Stimulated activated CD8-positive, alpha-beta memory T cell treated with anti-CD3 and anti-CD28 coated beads, Interleukin-15, amount 100 ng/mL, for 48 hours (primary cell): ENCODE data around the gene QPCTL.

ENCODE experiments used
- DNase-seq, 2 donors: peaks; one replicate each; pipeline ENCODE4 v3.0.0-alpha.2; 2020; ENCODE audit warnings: low read depth in 2 of 2

QPCTL gene

GRCh38 chr19:45692187-45693105 lies at the start of gene QPCTL:
QPCTL (plus strand) TSS chr19:45692666; CDS start chr19:45692704, 38 bp downstream.
- peak; percentile 96 to 97 for DNase-seq

GRCh38 chr19:45643024-45643926 lies 49.2 kb upstream of the QPCTL start:
- DNase-seq: peak; percentile 88 to 93

- DNase-seq: no peak
Measured at GRCh38 chr19:45643927-45644771, 48.3 kb upstream of the QPCTL start.

GRCh38 chr19:45645068-45645630 lies 47.3 kb upstream of the QPCTL start:
- DNase-seq: no peak

GRCh38 chr19:45645631-45646344 lies 46.7 kb upstream of the QPCTL start:
- peak; percentile 77 for DNase-seq

GRCh38 chr19:45646345-45646698 lies 46.1 kb upstream of the QPCTL start:
- no peak for DNase-seq

GRCh38 chr19:45650722-45651121 lies 41.7 kb upstream of the QPCTL start:
- no peak for DNase-seq

GRCh38 chr19:45653634-45654033 lies 38.8 kb upstream of the QPCTL start:
- no peak for DNase-seq

GRCh38 chr19:45655073-45655472 lies 37.4 kb upstream of the QPCTL start:
- DNase-seq: no peak

GRCh38 chr19:45657520-45658167 lies 34.8 kb upstream of the QPCTL start:
- no peak for DNase-seq

GRCh38 chr19:45659096-45659729 lies 33.3 kb upstream of the QPCTL start:
- no peak for DNase-seq

- DNase-seq: no peak
Measured at GRCh38 chr19:45660636-45661035, 31.8 kb upstream of the QPCTL start.

- no peak for DNase-seq
Measured at GRCh38 chr19:45663800-45664199, 28.7 kb upstream of the QPCTL start.

GRCh38 chr19:45664575-45664974 lies 27.9 kb upstream of the QPCTL start:
- no peak for DNase-seq

GRCh38 chr19:45667620-45668341 lies 24.7 kb upstream of the QPCTL start, which contains the start of gene GIPR:
GIPR (plus strand) TSS chr19:45668221; CDS start chr19:45669521, 1,300 bp downstream.
- peak; percentile 56 to 66 for DNase-seq

- DNase-seq: no peak
Measured at GRCh38 chr19:45668342-45668871, 24.1 kb upstream of the QPCTL start.

- peak; percentile 58 to 65 for DNase-seq
Measured at GRCh38 chr19:45670670-45671453, 21.6 kb upstream of the QPCTL start.

GRCh38 chr19:45674946-45675345 lies 17.5 kb upstream of the QPCTL start:
- DNase-seq: no peak
